ENCODE measurements around the gene TK1. TPM values are rescaled to one million over a fixed set of nuclear protein-coding genes. Genes with fewer than 3 reads are reported as not detected.

TK1 gene
- total RNA-seq, 1 experiment from 2014 or later: 76.8 TPM

DNA sequence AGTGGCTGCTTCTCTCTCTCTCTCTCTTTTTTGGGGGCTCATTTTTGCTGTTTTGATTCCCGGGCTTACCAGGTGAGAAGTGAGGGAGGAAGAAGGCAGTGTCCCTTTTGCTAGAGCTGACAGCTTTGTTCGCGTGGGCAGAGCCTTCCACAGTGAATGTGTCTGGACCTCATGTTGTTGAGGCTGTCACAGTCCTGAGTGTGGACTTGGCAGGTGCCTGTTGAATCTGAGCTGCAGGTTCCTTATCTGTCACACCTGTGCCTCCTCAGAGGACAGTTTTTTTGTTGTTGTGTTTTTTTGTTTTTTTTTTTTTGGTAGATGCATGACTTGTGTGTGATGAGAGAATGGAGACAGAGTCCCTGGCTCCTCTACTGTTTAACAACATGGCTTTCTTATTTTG, 36.9 kb upstream of the TK1 start:
- no peak for DNase-seq (ENCODE audit: low spot score)
- in situ Hi-C loops (cut with HindIII; ENCODE audit: low sequenced_read_pairs): no loop called here

- in situ Hi-C loops (cut with HindIII; ENCODE audit: low sequenced_read_pairs): no loop called here
- DNase-seq (ENCODE audit: low spot score): no peak
Observed at GRCh38 chr17:78223061-78223460, 36.2 kb upstream of the TK1 start.

DNA sequence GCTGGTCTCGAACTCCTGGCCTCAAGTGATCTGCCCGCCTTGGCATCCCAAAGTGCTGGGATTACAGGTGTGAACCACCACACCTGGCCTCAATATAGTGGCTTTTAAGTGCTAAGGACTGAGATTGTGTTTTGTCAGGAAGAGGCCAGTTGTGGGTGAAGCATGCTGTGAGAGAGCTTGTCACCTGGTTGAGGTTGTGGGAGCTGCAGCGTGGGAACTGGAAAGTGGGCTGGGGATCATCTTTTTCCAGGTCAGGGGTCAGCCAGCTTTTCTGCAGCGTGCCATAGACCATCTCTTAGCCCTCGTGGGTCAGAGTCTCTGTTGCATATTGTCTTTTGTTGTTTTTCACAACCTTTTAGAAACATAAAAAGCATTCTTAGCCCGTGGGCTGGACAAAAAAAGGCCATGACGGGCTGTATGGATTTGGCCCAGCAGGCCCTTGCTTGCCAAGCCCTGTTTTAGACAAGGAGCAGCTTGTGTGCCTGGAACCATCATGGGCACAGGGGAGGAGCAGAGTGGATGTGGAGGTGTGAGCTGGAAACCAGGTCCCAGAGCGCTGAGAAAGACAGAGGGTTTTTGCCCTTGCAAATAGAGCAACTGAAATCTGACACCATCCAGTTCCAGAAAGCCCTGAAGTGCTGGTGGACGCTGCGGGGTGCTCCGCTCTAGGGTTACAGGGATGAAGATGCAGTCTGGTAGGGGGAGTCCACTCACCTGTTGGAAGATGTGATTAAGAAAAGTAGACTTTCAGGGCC, 32.7 kb upstream of the TK1 start:
- DNase-seq (ENCODE audit: low spot score): no peak
- in situ Hi-C loops (cut with HindIII; ENCODE audit: low sequenced_read_pairs): no loop called here

- in situ Hi-C loops (cut with HindIII; ENCODE audit: low sequenced_read_pairs): no loop called here
Observed at GRCh38 chr17:78214706-78215061, 27.8 kb upstream of the TK1 start.

GRCh38 chr17:78214016-78214705, 27.3 kb upstream of the TK1 start, which contains the start of gene BIRC5:
Gene BIRC5, plus strand, starts transcription at chr17:78214253. Its CDS starts 64 bp downstream, at chr17:78214317.
- in situ Hi-C loops (cut with HindIII; ENCODE audit: low sequenced_read_pairs): no loop called here
- peak; percentile 87 for DNase-seq (ENCODE audit: low spot score)

More at GRCh38 chr17:78214706-78215061, 27.8 kb upstream of the TK1 start:
- DNase-seq (ENCODE audit: low spot score): no peak

- DNase-seq (ENCODE audit: low spot score): no peak
- in situ Hi-C loops (cut with HindIII; ENCODE audit: low sequenced_read_pairs): no loop called here
Observed at GRCh38 chr17:78211032-78211431, 24.2 kb upstream of the TK1 start.

GRCh38 chr17:78210111-78210510, 23.3 kb upstream of the TK1 start:
- in situ Hi-C loops (cut with HindIII; ENCODE audit: low sequenced_read_pairs): no loop called here
- DNase-seq (ENCODE audit: low spot score): peak; percentile 80

- in situ Hi-C loops (cut with HindIII; ENCODE audit: low sequenced_read_pairs): no loop called here
- DNase-seq (ENCODE audit: low spot score): no peak
Observed at GRCh38 chr17:78208486-78208885, 21.6 kb upstream of the TK1 start.

DNA sequence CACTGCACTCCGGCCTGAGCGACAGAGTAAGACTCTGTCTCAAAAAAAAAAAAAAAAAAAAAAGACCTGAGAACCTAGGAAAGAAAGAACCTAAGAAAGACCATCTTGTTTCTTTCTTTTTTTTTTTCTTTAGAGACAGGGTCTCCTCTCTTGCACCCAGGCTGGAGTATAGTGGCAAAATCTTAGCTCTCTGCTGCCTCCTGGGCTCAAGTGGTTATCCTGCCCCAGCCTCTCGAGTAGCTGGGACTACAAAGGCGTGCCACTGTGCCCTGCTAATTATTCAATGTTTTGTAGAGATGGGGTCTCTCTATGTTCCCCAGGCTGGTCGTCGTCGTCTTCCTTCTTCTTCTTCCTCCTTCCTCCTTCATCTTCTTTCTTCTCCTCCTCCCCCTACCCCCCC, 19.4 kb upstream of the TK1 start:
- DNase-seq (ENCODE audit: low spot score): no peak
- in situ Hi-C loops (cut with HindIII; ENCODE audit: low sequenced_read_pairs): no loop called here

DNA sequence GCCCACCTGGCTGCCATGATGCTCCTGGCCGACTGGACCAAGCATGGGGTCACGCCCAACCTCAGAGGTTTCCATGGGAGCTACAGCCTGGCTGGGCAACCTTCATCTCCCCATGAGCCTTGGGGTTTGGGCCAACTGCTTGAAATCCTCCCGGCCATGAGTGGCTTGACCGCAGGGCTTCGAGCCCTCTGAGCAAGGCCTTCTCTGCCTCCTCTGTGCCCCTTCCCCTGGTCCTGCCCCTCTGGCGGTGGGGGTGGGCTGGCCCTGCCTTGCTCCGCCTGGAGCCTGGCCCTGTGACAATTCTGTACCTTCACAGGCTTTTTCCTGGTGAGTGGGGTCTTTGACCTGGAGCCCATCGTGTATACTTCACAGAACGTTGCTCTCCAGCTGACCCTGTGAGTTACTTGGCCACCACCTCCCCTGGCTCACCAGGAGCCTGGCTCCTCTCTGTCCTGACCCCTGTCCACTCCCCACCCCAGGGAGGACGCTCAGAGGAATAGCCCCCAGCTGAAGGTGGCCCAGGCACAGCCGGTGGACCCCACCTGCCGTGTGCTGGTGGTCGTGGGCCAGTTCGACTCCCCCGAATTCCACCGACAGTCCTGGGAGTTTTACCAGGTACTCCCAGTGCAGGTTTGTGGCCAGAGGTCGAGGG, 18.4 kb upstream of the TK1 start:
- in situ Hi-C loops (cut with HindIII; ENCODE audit: low sequenced_read_pairs): no loop called here
- no peak for DNase-seq (ENCODE audit: low spot score)

GRCh38 chr17:78204387-78205123, 17.7 kb upstream of the TK1 start:
- DNase-seq (ENCODE audit: low spot score): no peak
- in situ Hi-C loops (cut with HindIII; ENCODE audit: low sequenced_read_pairs): no loop called here

DNA sequence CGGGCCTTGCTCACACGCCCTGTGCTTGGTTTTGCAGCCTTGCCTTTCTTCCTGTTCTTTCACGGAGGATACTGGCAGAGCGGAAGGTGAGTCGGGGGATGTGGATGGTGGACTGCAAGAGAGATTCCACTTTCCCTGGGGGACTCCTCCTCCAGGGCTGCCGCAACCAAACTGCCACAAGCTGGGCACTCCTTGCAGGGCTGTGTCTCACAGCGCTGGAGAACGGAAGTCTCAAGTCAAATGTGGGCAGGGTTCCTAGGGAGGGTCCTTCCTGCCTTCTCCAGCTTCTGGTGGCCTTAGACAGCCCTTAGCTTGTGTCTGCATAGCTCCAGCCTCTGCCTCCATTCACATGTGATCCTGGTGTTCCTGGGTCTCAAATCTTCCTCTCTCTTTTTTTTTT, 15.8 kb upstream of the TK1 start:
- no peak for DNase-seq (ENCODE audit: low spot score)
- in situ Hi-C loops (cut with HindIII; ENCODE audit: low sequenced_read_pairs): no loop called here

- DNase-seq (ENCODE audit: low spot score): no peak
- in situ Hi-C loops (cut with HindIII; ENCODE audit: low sequenced_read_pairs): no loop called here
Observed at GRCh38 chr17:78200451-78200850, 13.6 kb upstream of the TK1 start.

DNA sequence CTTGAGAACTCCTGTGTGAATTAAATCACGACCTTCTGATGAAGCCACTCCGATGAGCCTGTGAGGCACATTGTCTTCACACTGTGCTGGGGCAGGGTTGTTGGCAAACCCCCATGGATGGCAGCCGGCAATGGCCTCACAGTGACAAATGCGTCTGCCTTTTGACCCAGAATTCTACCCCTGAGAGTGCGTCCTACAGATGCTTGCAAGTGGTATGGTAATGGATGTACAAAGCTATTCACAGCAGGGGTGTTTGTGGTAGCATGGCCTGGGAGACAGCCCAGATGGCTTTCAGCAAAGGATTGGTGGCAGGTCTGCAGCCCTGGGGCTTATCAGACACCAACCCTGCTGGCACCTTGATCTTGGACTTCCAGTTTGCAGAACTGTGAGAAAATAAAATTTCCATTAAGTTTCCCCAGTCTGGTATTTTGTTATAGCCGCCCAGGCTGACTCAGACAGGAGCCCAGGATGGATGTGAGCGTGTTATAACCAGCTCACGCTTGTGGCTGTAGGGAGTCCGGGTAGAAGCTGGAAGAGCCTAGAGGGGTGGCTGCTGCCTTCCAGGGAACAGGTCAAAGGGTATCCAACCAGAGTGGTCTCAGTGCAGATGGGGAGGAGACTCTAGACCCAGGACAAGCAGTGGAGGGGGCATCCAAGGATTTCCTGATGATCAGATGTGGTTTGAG, 10.4 kb upstream of the TK1 start:
- in situ Hi-C loops (cut with HindIII; ENCODE audit: low sequenced_read_pairs): no loop called here
- peak; percentile 92 for DNase-seq (ENCODE audit: low spot score)

DNA sequence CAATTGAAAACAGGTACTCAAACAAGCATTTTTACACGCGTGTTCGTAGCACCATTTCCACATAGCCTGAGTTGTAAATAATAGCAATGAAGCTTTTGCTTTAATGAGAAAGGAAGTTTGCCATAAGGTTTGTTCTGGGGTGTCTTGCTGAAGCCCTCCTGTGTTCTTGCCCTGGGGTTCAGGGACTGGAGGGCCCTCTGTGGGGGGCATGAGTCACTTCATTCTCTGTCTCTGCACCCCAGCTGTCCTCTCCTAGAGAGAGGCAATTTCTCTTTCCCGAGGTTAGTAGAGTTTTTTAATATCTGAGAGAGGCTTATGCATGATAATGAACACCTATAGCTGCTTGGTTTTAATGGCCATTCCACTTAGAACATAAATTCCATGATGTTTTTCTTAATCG, 9.9 kb upstream of the TK1 start:
- in situ Hi-C loops (cut with HindIII; ENCODE audit: low sequenced_read_pairs): no loop called here
- DNase-seq (ENCODE audit: low spot score): no peak

DNA sequence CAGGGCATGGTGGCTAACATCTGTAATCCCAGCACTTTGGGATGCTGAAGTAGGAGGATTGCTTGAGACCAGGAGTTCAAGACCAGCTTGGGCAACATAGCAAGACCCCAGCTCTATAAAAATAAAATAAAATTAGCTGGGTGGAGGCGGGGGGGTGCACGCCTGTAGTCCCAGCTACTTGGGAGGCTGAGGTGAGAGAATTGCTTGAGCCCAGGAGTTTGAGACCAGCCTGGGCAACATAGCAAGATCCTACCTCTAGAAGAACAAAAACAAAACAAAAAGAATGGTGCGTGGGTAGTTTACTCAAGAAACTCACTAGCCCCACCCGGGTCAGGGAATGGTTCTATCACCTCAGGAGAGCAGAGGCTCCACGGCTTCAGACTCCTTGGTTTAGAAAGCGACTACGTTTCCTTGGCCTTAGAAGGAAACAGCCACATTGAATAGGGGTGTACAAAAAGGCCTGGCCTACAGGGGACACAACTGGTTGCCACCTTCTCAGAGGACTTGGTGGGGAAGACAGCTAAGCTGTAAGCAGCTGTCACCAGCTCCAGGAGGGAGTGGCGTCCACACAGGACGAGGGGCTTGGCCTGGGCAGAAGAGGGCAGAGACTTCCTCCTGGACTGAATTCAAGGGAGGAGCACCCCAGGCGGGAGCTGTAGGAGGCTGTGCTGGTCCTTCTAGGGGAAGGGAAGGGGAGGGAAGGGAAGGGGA, 716 bp downstream of the TK1 start:
- in situ Hi-C loops (cut with HindIII; ENCODE audit: low sequenced_read_pairs): no loop called here
- DNase-seq (ENCODE audit: low spot score): no peak

DNA sequence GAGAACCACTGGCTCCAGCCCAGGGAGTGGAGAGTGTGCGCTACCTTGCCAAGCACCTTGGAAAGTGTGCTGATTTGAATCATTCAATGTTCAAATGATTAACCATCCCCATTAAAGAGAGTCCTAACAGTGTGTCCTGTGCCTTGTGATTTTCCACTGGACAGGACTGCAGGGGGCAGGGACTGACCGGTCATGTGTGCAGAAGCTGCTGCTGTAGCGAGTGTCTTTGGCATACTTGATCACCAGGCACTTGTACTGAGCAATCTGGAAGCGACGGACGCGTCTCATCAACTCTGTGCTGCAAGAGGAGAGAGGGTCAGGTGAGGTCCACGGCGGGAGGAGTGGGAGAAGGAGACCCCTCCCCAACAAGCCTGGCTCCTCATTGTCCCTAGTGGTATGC, 2.0 kb downstream of the TK1 start:
- in situ Hi-C loops (cut with HindIII; ENCODE audit: low sequenced_read_pairs): no loop called here
- DNase-seq (ENCODE audit: low spot score): peak; percentile 72

- no peak for DNase-seq (ENCODE audit: low spot score)
- in situ Hi-C loops (cut with HindIII; ENCODE audit: low sequenced_read_pairs): no loop called here
Observed at GRCh38 chr17:78184351-78184750, 2.5 kb downstream of the TK1 start.

GRCh38 chr17:78183916-78184315, 2.9 kb downstream of the TK1 start:
- no peak for DNase-seq (ENCODE audit: low spot score)
- in situ Hi-C loops (cut with HindIII; ENCODE audit: low sequenced_read_pairs): no loop called here

Measured in G401 (cell line).